Neural progenitor cell (in vitro differentiated cells): ENCODE measurements around the gene TNIK.

Source experiments
- EZH2 ChIP-seq: fragments of 200-600 bp; sonication (generic); IDR thresholded peaks from 2 replicates; pipeline ENCODE4 v1.6.1; 2017; ENCODE audit warnings: antibody characterized with exemption, mild to moderate bottlenecking, moderate library complexity
- EZH2phosphoT487 ChIP-seq: fragments of 200-600 bp; sonication (generic); IDR thresholded peaks from 2 replicates; pipeline ENCODE4 v1.6.1; 2017; ENCODE audit warnings: antibody characterized with exemption
- TF ChIP-seq, protein P1 (sequence below): fragments of 200-600 bp; sonication (generic); IDR thresholded peaks from 2 replicates; pipeline ENCODE4 v1.5.1; 2017; ENCODE audit warnings: antibody characterized with exemption, mild to moderate bottlenecking

DNA sequence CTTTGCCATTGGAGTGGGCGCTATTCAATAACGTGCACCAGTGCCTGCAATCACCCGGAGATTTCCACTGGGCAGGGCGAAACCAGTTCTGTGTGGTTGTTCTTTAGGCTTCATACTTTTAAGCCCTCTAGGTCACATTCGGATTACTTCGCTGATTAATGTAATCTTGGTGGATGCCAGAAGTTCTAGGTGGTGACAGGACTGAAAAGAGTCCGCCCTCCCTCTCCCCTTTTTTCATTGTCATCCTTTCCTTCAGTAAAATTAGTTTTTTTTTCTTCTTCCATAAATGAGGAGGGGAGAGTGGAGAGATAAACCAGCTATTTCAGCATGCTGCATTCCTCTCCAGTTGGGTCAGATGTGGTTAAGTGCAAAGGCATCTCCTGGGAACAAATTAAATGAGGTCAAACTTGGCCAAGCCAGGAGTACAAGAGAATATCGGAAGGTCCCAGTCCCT lies 431.4 kb downstream of the TNIK start:
- TF ChIP-seq, protein P1, sequence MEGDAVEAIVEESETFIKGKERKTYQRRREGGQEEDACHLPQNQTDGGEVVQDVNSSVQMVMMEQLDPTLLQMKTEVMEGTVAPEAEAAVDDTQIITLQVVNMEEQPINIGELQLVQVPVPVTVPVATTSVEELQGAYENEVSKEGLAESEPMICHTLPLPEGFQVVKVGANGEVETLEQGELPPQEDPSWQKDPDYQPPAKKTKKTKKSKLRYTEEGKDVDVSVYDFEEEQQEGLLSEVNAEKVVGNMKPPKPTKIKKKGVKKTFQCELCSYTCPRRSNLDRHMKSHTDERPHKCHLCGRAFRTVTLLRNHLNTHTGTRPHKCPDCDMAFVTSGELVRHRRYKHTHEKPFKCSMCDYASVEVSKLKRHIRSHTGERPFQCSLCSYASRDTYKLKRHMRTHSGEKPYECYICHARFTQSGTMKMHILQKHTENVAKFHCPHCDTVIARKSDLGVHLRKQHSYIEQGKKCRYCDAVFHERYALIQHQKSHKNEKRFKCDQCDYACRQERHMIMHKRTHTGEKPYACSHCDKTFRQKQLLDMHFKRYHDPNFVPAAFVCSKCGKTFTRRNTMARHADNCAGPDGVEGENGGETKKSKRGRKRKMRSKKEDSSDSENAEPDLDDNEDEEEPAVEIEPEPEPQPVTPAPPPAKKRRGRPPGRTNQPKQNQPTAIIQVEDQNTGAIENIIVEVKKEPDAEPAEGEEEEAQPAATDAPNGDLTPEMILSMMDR: no peak
- TF ChIP-seq EZH2 (no peak), EZH2phosphoT487 (no peak)
